SK-N-SH treated with all-trans-retinoic acid at 6 μM for 48 hours (cell line): ENCODE results near the gene SYNE4.

Source experiments
- CSDC2 ChIP-seq: fragments of 250-450 bp; sonication (Bioruptor Pico); IDR thresholded peaks from 2 replicates; pipeline ENCODE4 v1.5.0; 2020; ENCODE audit warnings: mild to moderate bottlenecking, moderate library complexity
- ISL1 ChIP-seq: fragments of 250-450 bp; sonication (Bioruptor Pico); IDR thresholded peaks from 2 replicates; pipeline ENCODE4 v2.1.2; 2022; ENCODE audit warnings: mild to moderate bottlenecking, moderate library complexity
- PPARA ChIP-seq: fragments of 250-450 bp; sonication (Bioruptor Pico); IDR thresholded peaks from 2 replicates; pipeline ENCODE4 v1.5.0; 2020; ENCODE audit warnings: mild to moderate bottlenecking, borderline replicate concordance
- RARB ChIP-seq: fragments of 250-450 bp; sonication (Bioruptor Pico); IDR thresholded peaks from 2 replicates; pipeline ENCODE4 v1.8.0; 2021; ENCODE audit warnings: mild to moderate bottlenecking, moderate library complexity
- SNAI2 ChIP-seq: fragments of 250-450 bp; sonication (Bioruptor Pico); IDR thresholded peaks from 2 replicates; pipeline ENCODE4 v1.5.0; 2020; ENCODE audit warnings: mild to moderate bottlenecking, moderate library complexity
- ZNF565 ChIP-seq: fragments of 450-650 bp; formaldehyde crosslinking; conservative IDR thresholded peaks from 2 replicates; pipeline ENCODE4 v1.5.0; 2020; ENCODE audit warnings: low read depth, mild to moderate bottlenecking, moderate library complexity
- TF ChIP-seq, protein P1 (sequence below): fragments of 250-450 bp; sonication (Bioruptor Pico); IDR thresholded peaks from 2 replicates; pipeline ENCODE4 v1.8.0; 2020; ENCODE audit warnings: mild to moderate bottlenecking, moderate library complexity, borderline replicate concordance

DNA sequence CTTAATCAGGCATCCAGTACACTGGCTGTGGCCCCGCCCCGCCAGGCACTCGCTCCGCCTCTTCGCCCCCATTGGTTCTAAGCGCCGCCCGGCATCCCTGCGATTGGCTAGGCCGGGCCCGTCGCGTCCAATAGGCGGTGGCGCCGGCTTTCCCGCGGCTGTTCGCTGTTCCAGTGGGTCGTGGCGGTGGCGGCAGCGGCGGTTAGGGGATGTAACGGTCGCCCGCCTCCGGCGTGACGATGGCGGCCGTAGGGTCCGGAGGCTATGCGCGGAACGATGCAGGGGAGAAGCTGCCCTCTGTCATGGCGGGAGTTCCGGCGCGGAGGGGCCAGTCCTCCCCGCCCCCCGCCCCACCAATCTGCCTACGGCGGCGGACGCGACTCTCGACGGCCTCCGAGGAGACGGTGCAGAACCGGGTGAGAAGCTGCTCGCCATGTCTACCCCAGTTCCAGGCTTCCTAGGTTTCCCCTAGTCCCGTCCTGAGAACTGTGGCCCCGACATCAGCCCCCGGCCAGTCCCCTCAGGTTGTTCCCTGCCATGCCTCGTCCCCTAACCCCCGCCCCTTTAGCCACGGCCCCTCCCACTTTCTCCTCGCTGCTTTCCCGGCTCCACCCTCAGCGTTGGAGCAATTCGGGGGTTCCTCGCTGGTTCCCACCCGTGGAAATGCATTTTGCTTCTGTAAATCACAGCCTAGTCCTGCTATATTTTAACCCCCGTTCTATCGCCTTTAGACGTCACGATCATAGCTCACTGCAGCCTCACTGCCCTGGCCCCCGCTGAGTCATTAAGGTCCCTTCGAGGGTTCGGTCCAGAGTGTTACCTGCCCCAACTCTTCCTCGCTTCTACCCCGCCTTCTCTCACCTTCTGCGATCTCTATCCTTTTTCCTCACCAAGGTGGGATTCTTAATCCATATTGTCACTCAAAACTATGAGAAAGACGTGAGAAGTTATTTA lies 46.4 kb upstream of the SYNE4 start, which contains the start of gene WDR62:
- TF ChIP-seq ZNF565 (CRISPR knock-in tag) (no peak), CSDC2 (CRISPR knock-in tag) (no peak), SNAI2 (no peak), RARB (CRISPR knock-in tag) (no peak), PPARA (no peak), ISL1 (CRISPR knock-in tag) (no peak)
- TF ChIP-seq, protein P1, sequence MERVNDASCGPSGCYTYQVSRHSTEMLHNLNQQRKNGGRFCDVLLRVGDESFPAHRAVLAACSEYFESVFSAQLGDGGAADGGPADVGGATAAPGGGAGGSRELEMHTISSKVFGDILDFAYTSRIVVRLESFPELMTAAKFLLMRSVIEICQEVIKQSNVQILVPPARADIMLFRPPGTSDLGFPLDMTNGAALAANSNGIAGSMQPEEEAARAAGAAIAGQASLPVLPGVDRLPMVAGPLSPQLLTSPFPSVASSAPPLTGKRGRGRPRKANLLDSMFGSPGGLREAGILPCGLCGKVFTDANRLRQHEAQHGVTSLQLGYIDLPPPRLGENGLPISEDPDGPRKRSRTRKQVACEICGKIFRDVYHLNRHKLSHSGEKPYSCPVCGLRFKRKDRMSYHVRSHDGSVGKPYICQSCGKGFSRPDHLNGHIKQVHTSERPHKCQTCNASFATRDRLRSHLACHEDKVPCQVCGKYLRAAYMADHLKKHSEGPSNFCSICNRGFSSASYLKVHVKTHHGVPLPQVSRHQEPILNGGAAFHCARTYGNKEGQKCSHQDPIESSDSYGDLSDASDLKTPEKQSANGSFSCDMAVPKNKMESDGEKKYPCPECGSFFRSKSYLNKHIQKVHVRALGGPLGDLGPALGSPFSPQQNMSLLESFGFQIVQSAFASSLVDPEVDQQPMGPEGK (CRISPR knock-in tag): no peak
